Dermis microvascular lymphatic vessel endothelial cell (primary cell): Measurements from ENCODE around the gene SYNE4. TPM values are rescaled to one million over a fixed set of nuclear protein-coding genes. Genes with fewer than 3 reads are reported as not detected.

ENCODE experiments used
- DNase-seq, 2 donors: peaks; one replicate each; pipeline versions ENCODE4 v3.0.0 to v3.0.0-alpha.2; 2010; ENCODE audit warnings: low read depth in 2 of 2
- total RNA-seq: library from RNA; depleted of rRNA; stranded (reverse); fragments of >200 nt; gene quantifications from 2 replicates; pipeline ENCODE4 v1.2.1, GENCODE V29; 2014

SYNE4 gene
- total RNA-seq, 1 donor from 2014 or later: under 0.01 TPM

DNA sequence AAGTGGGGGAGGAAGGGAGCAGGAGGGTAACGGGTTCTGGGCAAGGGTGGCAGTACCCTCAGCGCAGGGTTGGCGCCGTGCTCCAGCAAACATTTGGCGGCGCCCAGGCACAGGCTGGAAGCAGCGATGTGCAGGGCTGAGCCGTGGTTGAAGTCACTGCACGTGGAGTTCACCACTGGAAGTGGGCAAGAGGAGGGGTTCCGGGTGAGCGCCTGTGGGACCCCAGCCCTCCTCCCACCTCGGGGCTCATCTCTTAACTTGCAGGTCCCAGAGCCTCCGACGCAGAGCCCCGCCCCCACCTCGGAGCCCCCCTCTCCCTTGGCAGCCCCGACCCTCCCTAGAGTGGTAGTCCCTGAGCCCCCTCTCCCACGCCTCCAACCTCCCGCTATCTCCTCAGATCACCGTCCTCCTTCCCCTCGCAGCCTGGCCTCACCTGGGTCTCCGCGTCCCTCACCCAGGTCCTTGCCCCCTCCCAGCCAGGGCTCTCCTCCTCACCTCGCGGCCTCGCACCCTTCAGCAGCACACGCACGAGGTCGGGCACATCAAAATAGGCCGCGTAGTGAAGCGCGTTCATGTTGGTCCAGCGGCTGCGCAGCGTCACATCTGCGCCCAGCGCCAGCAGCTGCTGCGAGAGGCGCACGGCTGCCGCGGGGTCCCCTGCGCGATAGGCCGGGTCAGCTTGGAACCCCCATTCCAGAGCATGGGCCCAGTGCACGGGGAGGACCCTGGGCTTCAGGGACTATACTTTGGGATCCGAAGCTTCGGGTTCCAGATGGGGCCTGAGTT is 17.7 kb upstream of the SYNE4 start:
- DNase-seq: no peak

DNA sequence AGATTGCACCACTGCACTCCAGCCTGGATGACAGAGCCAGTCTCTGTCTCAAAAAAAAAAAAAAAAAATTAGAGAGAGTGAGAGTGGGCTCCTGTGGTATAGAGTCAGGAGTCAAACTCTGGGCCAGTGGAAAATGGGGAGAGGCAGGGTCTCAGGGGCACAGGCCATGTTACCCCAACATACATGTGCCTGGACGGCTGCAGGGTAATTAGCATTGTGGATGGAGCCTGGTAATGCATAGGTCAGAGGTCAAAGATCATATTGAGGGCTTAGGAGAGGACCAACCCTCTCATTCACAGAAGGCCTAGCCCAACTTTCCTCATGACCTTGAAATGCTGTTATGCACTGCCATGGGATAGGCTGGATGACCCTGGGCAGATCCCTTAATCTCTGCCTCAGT is 16.9 kb upstream of the SYNE4 start:
- DNase-seq: no peak

DNA sequence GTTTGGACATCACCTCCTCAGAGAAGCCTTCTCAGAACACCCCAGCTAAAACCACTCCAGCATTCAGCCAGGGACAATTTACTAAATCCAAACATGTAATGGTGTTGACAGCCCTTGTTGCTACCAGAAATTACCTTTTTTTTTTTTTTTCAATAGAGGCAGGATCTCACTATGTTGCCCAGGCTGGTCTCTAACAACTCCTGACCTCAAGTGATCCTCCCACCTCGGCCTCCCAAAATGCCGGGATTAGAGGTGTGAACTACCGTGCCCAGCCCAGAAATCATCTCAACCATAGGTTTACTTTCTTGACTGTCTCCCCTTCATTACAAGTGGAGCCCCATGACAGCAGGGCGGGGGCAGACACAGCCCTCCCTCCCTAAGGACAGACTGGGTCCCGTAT is 14.8 kb upstream of the SYNE4 start:
- no peak for DNase-seq

DNA sequence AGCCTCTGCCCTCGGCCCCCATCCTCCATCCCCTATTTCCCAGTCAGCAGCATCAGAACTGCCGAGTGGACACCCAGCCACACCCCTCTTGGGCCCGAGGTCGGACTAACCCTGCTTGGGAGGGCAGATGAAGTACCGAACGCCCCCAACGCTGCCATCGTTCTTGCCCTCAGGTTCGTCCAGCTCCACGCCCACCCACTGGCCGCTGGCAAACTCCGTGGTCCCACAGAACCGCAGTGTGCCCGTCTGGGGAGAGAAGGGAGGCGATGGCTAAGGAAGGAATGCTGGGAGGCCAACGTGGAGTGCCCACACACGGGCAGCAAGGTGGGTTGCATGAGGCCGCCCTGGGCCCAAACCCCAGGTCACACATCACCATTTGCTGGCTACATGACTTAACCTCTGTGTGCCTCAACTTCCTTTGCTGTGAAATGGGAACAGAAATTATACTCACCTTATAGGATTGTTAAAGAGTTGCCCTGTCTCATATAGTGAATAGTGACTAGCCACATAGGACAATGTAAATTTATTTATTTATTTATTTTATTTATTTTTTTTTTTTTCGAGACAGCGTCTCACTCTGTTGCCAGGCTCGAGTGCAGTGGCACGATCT is 10.6 kb upstream of the SYNE4 start:
- DNase-seq: no peak

DNA sequence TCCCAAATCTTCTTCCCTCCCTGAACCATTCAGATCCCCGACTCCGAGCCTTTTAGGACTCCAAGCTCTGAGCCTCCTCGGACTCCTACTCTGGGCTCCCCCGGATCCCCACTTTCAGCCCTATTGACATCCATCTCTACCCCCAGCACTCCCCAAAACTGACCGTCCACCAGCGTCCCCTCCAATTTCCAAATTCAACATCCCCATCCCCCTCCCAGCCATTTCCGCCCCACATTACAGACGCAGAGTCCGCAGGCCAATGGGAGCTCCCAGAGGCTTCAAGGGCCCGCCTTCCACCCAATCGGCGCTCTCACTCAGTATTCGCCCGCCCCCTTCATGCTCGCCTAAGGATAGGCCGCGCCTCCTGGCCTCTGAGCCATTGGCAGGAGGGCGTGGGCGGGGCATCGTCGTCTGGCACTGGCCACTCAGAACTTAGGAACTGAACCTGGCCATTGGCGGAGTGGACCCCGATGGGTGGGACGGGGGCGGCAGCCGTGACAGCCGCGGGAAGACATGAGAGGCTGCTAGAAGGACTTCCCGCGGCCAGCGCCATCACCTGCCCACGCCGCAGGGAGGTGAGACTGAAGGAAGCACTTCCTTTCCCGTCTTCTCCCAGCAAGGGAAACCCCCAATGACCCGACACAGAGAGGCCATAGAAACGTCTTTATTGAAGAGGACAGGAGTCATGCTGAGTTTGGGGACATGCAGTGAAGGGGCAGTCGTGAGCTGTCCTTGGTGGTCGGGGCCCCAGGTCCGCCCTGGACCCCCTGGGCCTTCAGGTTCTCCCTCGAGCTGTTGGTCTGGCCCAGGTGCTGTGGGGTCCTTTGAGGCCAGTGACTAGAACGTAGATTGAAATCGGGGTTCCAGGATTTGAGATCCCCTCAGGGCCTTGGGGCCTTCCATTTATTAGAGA is 5.7 kb upstream of the SYNE4 start, which contains the start of gene ALKBH6:
ALKBH6 (minus strand) TSS at position 202 of the 913 bp plus-strand sequence. CDS start 816 bp downstream, outside the sequence.
- DNase-seq: peak; percentile 91 to 99

DNA sequence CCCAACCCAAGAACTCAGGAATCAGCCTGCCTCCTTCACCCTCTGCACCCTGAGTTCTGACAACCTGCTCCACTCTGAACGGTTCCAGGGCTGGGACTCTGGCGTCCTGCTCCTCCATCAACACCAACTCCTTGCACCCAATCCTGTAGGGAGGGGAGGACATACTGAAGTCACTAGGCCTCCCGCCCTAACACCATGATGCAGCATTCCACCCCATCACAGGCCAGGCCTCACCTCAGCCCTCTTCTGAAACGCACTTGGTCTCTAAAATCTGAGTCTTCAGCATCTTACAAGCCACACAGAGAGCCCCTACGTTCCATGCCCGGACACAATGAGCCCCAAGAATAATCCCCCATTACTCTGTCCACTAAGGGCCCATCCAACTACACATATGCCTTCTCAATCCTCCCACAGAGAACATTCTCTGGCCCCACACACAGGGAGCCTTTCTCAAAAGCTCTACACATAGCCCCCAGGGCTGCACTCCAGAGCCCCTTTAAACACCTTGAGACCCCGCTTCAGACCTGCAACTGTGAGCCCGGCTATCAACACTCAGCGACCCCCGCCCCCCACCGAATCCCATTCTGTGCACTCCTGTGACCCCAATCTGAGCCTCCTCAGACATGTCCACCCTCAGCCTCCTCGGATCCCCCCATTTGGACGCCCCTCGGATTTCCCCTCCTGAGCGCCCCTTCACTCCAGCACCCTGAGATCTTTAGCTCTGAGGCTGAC is 4.8 kb upstream of the SYNE4 start:
- DNase-seq: no peak

DNA sequence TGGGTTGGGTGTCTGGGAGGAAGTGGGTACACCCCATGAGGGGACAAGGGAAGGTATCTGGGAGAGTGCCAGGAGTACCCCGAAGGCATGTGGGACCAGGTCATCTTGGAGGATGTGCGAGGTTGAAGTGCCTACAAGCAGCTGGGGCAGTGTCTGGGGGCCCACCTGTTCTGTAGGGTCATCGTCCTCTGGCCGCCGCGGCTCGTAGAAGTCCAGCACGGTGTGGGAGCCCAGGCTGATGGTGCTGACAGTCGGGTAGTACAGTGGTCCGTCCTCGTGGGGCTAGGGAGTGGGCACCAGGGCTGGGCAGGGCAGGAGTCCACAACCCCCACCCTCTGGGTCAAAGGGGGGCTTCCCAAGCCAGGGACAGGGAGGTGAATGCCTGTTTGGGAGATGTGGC is 1.8 kb upstream of the SYNE4 start:
- DNase-seq: no peak

DNA sequence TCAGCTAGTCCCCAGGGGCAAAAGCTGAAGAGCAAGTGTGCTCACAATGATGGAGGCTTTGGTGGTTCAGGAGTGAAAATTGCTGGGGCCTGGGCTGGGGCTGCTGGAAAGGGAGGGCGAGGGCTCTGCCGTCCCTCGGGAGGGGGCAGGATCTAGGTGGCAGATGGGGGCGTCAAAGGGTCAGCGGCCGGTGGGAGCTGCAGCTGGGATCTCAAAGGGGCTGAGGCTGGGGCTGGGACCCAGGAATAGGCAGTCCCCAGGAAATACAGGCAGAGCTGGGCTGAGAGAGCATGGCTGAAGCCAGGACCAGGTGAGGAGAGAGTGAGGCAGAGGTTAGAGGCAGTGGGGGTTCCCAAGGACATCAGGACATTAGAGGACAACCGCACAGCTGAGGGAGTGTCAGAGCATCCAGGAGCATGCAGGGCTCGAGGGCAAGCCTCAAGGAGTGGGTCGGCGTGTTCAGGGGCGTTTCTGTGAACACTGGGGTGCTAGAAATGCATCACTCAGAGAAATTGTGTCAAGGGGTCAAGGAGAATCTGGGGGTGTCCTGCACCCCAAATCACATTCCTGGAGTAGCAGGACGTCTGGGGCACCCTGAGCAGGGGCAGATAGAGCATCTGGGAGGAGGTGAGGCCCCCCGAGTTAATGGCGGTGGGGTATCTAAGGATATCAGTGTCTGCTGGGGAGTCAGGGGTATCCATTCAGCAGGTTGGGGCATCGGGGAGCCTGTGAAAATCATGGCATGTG is 1.2 kb upstream of the SYNE4 start:
- DNase-seq: no peak

DNA sequence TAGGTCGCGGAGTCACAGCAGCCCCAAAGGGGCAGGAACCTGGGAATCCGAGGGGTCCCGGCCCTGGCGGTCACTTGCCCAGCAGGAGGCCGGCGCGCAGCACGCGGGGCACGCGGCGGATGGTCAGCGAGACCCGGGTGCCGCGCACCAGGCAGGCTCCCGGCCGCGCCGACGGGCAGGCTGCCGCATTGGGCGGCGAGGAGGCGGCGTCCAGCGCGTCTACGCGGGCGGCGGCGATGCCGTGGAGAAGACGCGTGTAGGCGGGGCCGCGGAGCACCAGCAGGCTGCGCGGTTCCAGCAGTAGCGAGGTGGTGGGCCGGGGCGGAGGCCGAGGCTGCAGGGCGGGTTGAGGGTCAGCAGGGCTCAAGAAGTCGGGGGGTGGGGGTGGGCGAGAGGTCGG is 607 bp upstream of the SYNE4 start:
- DNase-seq: peak; percentile 5 to 74

DNA sequence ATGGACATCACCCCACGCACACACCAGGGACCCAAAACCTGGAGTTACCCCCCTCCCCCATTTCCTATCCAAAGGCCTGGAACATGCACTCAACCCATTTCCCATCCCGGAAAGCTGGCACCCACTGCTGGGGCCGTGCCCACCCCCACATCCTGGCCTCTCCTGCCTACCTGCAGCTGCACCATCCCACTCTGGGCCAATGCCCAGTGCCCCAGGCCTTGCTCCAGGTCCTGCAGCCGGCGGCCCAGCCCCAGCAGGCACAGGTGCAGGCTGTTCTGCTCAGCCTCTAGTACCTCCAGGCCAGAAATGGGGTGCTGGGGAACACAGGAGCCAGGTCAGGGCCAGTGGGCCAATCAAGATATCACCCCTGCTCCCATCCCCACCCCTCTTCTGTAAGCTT is 1.7 kb downstream of the SYNE4 start:
- no peak for DNase-seq

DNA sequence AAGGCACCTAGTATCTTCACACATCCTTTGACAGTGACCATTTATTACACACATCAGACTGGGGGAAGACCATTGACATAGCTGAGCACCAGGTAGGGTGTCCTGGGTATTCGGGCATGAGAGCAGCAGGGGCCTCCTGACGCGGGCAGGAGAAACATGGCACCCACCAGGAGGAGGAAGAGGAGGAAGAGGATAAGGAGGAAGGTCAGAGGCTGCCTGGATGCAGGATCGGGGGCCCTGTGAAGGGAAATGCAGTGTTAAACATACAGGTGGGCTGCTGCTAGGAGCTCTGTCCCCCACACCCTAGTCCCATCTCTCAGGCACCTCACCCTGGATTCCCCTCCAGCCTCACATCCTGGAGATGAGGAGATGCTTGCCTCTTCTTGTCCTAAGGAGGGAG is 5.3 kb downstream of the SYNE4 start:
- no peak for DNase-seq

DNA sequence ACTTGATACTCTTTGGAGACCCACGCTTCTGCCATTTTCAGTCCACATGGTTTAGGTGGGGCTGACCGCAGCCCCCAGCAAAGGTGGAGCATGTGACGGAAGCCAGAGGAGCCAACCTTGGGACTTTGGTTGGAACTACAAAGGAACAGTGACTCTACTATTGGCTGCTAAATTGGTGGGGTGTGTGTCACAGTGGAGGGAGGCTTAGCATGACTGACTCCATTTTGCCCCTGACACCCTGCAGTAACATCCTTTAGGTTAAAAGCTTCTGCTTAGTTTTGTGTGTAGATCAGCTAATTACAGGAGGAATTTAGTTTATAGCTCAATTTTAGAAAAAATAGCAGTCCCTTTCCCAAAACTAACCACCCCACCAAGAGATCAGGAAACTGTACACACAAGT is 7.0 kb downstream of the SYNE4 start:
- DNase-seq: no peak

DNA sequence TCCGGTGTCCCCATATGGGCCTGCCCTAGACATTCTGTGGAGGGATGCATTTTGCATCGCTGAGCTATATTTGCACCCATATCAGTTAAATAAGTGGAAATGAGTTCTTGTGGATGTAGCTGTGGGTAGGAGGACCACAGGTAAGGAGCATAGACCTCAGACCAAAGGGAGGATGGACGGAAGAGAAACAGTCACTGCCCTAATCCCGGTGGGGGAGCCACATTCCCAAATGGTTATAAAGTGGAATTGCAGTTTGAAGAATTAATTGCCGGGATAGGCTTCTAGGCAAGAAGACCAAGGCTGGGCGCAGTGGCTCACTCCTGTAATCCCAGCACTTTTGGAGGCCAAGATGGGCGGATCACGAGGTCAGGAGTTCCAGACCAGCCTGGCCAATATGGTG is 11.8 kb downstream of the SYNE4 start:
- DNase-seq: no peak

DNA sequence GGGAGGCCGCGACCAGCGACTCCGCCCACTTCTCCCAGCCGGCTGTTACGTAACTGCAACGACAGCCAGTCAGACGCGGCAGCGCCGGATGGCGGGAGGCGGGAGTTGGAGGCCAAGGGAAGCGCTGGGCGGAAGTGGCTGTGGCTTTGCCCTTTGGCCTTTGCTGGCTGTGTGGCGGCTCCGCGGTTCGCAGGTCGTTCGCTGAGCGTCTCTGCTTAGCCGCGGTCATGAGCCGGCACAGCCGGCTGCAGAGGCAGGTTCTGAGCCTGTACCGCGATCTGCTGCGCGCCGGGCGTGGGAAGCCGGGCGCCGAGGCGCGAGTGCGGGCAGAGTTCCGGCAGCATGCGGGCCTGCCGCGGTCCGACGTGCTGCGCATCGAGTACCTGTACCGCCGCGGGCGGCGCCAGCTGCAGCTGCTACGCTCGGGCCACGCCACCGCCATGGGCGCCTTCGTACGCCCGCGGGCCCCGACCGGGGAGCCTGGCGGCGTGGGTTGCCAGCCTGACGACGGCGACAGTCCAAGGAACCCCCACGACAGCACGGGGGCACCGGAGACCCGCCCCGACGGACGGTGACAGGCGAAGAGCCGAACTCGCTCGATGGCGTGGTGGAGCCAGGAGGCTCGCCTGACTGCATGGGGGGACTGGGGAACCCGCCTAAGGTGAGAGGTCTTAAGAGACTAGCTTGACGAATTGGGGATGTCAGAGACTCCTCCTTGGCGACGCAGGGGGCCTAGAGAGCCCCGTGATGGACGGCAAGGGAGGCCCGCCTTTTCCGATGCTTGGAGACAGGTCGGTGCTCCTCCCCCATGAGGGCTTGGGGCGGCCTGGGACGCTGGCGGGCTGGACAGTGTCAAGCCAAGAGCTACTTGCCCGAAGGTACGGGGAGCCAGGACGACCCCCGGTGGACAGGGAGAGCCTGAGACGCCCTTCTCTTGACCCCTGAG is 13.3 kb downstream of the SYNE4 start, which contains the start of gene SDHAF1:
SDHAF1 (plus strand) TSS at position 141 of the 946 bp plus-strand sequence; CDS start at position 228, 87 bp downstream.
- peak; percentile 92 to 95 for DNase-seq

DNA sequence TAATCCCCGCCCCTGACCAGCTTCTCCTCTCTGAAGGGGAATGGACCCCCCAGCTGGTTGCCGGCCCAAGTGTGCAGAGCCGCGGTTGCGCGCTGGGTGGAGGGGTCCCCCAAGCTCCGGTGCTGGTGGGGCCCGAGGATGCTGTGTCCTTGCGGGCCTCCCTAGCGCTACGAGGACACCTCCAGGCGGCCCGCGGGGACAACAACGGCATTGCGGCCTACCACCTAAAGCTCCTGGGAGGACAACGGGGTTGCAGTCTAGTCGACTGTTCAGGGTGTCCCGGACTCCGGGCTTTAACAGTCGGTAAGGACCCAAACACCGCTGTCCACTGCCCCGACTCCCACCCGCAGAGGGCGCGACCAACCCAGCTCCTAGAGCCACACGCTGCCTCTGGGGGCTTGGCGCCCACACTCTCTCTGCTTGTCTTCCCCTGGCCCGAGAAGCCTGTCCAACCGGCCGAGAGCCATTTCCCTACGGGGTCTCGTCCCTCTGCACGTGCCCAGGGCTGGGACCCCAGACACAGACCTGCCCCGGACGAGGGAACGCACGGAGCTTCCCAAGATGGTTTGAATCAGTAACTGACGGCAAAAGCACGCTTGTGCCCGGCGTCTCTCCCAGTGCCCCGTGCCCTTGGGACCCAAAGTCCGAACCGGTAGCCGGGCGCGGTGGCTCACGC is 14.6 kb downstream of the SYNE4 start:
- peak in 1 of 2 donors; percentile 12 for DNase-seq

DNA sequence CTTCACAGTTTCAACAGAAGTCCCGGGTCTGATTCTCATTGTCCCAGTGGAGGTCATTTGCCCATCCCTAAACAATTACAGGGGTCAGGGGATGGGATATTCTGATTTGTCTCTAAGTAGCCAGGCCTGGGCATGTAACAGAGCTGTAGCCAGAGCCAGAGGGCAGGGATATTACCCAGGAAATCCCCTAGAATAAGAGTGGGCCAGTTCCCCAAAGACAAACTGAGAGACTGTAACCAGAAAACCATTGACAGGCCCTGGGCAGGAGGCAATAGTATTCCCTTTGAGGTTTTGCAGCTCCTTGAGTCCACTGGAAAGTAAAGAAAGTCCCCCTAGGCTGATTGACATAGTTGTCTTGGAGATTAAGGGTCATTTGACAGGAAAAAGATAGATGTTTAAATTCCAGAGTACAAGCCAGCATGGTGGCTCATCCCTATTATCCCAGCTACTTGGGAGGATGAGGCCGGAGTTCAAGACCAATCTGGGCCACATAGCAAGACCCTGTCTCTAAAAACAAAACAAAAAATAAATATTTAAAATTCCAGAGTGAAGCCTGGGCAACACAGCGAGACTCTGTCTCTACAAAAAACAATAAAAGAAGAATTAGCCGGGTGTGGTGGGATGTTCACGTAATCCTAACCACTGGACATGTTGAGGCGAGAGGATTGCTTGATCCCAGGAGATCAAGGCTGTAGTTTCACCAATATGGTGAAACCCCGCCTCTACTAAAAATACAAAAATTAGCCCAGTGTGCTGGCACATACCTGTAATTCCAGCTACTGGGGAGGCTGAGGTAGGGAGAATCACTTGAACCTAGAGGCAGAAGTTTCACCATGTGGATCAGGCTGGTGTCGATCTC is 15.5 kb downstream of the SYNE4 start:
- no peak for DNase-seq

DNA sequence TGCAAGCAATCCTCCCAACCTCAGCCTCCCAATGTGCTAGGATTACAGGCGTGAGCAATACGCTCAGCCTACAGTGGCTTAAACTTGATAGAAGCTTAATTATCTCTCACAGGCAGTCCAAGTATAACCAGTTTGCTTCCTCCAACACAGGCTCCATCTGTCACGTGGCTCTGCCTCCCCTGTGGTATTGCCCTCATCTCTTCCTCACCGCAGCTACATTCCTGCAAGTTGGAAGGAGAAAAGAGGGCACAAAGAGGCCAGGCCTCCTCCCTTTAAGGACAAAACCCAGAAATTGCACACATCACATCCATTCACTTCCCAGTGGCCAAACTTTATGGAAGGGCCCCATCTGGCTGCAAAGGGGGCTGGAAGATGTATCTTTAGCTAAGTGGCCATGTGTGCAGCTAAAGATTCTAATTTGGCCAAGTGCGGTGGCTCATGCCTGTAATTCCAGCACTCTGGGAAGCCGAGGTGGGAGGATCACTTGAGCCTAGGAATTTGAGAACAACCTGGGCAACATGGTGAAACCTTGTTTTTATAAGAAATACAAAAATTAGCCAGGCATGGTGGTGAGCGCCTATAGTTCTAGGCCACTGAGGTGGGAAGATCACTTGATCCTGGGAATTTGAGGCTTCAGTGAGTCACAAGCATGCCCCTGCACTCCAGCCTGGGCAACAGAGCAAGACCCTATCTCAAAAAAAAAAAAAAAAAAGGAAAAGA is 16.7 kb downstream of the SYNE4 start:
- DNase-seq: no peak
